HG03571 (cell line): ENCODE data around the gene SLC6A13.

Experiments used
- ATAC-seq: cut with Tn5 transposase; IDR thresholded peaks from one replicate; pipeline ENCODE4 v1.9.1; 2021; ENCODE audit not compliant: unreplicated experiment

Gene SLC6A13

DNA sequence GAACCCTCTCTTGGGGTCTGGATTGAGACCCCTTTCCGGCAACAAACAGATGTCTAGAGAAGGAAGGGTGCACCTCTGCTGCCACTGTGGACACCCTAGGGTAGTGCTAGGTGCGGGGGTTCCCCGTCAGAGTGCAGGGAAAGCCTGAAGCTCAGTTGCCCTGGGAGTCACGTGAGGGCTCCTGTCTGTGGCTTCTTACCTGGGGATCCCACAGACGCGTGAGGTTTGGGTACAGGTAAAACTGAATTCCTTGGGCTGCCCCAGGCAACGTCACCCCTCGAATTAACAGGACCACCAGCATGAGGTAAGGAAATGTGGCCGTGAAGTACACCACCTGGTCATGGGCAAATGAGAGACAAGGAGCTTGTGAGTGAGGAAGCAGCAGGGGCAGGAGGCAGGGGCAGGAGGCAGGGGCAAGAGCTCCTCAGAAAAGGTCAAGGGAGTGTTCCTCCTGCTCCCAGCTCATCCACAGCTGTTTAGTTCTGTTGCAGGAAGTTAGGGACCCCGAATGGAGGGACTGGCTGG lies 27.7 kb downstream of the SLC6A13 start:
- no peak for ATAC-seq

DNA sequence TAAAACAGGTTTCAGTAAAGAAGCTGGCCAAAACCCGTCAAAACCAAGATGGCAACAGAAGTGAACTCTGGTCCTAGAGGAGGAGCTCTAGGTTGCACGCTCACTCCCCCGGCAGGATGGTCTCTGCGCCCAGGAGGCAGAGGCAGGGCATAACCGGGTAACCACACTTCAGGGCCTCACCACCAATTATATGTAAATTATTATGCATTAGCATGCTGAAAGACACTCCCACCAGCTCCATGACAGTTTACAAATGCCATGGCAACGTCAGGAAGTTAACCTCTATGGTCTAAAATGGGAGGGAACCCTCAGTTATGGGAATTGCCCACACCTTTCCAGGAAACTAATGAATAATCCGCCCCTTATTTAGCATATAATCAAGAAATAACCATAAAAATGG lies 28.6 kb downstream of the SLC6A13 start:
- no peak for ATAC-seq

DNA sequence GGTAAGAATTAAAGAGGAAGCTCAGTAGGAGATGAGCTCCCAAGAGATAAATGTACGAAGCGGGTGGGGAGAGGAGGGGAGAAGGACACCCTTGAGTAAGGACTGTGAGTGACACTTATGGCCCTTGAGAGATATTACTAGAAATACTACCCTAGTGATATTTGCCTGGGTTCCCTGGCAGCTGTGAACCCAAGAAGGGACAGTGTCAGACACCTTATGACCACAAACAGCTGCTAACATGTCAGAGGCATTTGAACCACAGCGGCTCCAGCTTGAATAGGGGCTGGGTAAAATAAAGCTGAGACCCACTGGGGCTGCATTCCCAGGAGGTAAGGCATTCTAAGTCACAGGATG lies 29.0 kb downstream of the SLC6A13 start:
- no peak for ATAC-seq

DNA sequence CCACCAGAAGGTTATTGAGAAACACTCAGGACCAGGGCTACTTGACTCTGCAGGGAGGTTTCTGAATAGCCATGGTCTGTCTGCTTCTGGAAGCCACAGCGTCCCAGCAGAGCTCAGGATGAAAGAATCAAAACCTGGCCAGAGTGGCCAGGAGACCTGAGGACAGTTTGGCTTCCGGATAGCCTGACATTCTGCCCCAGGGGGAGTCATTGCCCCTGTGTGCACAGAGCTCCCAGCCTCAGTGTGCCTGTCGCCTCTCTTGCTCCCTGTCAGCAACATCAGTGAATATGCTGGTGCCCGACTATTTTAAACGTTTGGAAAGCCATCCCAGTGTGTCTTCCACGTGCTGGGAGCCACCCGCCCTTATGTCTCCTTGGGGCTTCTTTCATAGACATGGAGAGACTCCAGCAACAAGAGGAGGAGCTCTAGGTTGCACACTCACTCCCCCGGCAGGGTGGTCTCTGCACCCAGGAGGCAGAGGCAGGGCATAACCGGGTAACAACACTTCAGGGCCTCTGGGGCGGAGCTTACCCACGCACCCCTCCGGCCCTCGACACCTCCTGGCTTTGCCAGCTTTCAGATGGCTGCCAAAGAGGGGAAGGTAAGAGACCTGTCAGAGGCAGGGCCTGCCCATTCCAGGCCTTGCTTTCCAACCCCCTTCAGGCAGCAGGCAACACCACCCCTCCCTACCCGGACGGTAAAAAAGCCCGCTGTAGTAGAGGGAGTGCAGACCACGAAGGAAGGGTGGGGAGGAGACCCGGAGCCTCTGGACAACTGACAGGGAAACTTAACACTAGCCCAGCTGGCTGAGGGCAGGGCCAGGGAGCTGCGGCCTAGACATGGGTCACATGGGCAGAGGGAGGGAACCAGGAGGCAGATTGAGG lies 29.7 kb downstream of the SLC6A13 start:
- ATAC-seq = no peak

DNA sequence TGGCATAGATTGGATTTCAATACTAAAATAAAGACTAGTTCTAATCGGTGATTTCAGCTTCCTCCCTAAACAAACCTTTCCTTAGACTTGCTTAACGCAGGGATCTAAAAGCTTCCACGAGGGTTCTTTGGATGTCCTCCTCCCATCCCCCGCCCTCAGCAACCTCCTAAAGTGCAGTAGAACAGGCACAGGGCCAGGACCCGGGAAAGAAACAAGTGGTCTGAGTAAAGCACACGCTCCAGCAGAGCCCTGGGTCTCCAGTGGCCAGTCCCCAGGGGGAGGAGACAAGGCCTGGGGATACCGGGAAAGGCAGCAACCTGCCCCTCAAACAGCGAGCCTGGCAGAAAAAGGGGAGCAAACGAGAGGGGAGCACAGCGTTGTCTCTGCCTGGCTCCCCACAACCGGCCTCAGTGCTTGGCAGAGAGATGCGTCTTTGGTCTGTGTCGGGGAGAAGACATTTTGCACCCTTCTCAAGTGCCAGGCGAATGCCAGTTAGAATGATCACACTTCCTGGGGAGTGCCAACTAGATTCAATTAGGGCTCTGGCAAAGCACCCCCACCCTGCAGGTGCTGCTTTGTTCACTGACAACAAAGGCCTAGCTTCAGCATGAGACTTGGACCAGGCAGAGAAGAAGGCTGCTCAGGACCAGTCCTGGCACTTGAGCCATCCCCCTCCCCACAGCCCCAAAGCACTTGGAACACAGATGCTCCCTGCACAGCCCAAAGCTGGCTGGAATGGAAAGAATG lies 31.5 kb downstream of the SLC6A13 start:
- ATAC-seq = no peak

DNA sequence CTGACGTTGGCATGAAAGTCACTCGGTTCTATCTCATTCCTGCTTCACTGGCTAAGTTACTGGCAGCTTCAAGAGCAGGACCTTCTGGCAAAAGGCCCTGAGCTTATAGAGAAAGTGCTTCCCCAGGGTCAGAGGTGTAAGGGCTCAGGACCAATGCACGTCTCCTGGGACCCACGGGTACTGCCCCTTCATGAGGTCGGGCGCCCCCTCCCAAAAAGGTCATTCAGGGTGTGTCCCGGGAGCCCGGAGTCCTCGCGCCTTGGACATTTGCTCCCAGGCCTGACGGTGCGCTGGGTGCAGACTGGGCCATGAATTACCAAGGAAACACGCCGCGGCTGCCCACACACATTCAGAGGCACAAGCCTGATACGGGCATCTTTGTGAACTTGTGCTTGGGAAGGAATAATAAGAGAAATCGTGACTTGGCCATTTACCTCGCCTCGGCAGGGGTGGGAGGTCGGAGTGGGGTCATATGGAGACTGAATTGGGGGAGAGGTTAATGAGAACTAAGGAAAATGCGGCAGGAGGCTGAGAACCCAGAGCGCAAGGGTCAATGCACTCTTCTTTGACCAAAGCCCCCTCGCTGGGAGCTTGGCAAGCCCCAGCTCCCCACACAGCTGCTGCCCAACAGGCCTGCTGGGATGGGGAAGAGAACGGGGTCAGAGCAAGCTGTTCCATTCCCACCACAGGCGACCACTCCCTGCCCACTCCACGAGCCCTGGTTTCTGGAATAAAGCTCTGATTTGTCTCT lies 33.0 kb downstream of the SLC6A13 start:
- no peak for ATAC-seq

DNA sequence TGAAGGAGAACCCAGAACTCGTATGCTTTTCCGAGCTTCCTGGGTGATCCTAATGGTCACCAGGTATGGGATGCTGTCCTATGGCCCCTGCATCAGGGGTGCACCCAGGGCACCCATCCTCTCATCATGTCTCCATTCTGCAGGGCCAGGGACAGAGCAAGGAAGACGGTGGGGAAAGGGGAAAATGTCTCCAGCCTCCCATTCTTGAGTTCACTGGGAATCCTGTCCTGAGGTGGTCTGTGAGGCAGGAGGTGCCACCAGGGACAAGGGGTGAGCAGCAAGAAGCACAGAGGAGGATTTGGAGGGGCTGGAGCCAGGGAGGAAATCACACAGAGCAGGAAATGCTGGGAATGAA lies 33.8 kb downstream of the SLC6A13 start:
- no peak for ATAC-seq

DNA sequence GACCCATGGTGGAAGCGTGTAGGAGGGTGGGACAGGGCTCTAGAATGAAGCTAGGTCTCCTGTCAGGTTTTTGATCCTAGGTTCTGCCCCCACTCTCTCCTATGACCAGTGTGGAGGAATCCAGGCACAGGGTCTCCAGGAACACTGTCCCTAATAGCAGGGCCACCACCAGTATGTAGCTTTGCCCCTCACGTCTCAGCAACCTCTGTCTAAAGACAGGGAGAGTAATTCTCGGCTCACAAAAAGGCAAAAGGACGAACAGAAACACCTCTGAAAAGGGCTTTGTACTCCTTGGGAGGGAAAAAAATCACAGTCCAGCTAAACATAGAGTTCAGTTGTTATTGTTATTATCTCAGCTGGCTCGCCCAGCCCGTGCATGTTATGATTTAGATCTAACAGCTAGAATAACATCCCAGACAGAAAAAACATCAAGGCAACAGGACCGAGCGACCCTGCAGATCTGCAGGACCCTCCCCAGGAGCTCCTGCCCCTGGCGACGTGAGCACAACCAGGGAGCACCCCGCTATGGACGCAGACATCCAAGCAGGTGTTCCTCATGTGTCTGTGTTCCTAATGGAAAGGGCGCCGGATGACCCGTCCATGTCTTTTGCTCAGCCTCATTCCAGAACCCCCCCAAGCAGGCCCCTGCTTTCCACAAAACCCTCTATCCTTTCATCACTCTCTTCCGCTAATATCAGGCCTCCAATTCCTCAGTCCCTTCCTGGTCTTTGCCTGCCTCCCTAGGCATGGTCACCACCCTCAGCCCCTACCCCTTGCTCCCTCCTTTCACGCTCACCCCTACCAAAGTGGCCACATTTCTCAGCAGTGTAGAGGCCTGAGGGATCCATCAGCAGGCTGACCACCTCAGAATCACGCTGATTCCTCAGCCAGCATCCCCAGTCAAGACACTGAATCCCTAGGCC lies 34.5 kb downstream of the SLC6A13 start:
- no peak for ATAC-seq

DNA sequence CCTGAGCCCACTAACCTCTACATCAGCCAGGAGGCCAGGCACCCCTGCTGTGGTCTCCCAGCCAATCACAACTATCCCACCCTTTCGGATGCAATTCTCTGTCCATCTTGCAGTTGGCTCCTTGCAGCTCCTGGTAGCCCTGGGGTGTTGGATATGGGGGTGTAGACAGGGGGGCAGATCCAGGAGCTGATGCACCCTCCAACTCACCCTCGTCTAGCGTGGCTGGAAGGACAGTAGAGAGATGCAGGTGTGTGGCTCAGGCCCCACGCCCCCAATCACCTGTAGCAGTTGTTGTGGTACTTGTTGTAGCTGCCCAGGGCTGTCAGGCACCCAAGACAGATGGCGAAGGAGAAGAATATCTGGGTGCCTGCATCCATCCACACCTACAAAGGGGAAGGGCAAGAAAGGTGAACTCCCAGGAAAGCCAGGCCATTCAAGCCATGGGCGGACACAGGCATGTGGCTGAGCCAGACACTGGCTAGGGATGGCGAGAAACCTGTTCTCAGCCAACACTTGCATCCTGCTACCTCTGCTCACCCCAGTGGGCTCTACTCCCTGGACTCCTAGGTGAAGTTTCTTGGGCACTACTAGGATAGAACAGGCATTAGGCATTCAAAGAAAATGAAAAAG lies 35.2 kb downstream of the SLC6A13 start:
- ATAC-seq = no peak

DNA sequence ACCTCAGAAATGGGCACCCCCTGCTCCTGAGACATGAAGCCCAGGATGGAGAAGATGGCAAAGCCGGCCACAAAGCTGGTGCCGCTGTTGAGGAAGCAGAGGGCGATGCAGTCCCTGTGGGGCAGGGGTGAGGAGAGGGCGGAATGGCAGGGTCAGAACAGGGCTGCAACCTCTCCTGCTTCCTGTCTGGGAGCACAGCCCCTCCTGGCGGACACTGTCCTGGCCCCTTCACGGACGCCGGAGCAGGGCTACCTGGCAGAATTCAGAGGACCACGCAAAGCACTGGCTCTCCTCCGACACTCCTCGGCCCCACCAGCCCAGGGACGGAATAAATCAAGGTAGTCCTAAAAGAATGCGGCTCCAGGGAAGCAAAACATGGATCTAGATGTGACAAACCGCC lies 36.2 kb downstream of the SLC6A13 start:
- ATAC-seq = no peak

DNA sequence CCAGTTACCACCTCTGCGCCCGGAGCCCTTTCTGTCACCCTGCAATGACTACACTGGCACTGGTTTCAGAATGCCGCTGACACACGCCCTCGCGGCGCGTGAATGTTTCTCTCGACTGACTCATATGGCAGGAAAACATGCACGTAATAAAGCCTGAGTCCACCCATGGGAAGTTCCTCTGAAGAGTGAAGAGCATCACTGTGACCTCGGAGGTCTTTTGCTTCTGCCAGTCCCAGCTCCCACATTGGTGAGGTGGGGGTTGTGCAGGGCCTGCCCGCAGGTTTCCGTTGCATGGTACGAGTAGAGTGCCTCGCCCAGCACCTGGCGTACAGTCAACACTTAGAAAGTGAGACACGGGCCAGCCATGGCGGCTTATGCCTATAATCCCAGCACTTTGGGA lies 37.6 kb downstream of the SLC6A13 start:
- ATAC-seq = no peak

DNA sequence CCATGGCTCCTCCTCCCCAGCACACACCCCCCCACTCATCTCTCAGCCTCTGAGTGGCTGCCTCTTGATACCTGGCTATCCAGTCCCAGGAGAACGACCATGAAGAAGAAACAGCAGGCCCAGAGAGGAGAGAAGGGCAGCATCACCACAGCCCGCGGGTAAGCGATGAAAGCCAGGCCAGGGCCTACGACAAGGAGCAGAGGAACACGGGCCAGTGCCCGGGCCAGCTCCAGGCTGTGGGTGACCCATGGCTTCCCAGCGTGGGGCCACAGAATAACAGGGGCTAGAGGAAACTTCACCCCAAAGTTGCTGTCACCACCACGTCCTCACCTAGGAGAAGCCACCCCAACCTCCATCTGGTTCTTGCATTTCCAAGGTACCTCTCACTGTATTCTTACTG lies 38.3 kb downstream of the SLC6A13 start:
- ATAC-seq = no peak

DNA sequence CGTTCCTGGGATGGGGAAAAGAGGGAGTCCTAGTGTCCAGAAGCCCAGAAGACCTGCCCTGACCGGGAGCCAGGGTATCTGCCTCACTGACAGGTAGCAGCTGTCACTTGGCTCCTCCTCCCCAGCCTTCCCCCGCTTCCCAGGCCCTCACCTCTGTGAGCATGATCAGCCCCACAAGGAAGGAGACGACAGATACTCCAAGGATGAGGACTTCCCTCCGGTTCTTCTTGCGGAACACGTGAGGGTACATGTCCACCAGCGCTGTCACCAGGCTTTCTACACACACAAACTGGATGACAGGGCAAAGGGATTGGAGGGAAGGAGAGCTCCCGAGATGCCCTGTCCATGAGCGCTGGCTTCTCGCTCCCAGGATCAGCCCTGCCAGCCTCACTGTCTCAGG lies 38.8 kb downstream of the SLC6A13 start:
- no peak for ATAC-seq

DNA sequence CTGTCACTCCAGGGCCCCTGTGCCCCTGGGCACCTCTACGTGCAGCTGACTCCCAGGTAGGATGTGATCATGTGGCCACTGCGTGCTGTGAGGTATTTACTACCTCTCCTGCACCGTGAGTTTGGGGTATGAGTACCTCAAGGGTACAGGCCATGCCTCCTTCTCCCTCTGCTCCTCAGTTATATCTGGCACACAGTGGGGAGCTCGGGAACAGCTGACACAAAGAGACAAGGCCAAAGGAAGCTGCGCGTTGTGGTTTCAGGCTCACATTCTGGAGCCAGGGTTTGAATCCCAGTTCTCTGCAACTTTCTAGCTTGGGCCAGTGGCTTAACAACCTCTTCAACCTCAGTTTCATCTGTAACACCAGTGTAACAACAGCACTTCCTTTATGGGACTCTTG lies 40.9 kb downstream of the SLC6A13 start:
- ATAC-seq = no peak

DNA sequence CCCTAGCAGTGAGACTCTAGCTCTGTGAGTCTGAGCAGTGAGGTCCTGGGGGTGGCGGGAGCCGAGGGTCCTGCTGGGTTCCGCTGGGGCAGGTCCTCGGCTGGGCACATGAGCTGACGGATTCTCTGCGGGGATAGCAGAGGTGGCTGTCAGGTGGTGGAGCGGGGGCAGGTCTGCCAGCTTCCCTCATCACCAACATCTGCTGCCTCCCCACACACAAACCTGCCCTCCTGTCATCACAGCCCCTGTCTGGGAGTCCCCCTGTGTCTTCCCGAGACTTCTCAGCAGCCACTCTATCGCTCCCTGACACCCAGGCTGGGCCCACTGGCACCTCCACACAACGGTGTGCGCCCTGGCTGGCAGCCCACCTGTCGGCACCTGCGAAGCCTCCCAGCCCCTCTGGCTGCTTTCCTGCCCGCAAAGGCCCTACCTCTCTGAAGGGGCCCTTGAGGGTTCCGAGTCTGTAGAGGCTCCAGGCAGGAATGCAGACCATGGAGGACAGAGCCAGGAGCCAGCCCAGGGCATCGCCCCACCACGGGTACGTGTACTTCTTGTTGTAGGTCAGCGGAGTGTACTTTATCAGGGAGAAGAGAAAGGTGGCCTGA lies 41.6 kb downstream of the SLC6A13 start:
- ATAC-seq = no peak

DNA sequence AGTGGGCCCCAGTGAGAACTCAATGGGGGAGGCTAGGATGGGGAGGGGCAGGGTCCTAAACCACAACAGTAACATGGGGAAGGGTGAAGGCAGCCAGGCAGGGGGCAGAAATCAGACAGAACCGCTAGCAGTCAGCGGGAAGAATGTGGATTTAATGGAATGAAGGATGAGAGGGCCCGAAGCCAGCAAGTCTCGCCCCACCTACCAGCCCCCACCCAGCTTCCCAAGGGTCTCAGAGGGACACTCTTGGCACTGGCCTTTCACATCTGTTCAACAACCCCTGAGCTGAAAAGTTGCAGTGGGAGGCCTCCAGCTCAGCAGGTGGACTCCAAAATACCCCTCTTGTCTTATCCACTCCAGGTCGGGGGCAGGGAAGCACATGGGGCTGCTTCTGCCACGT lies 42.1 kb downstream of the SLC6A13 start:
- no peak for ATAC-seq

DNA sequence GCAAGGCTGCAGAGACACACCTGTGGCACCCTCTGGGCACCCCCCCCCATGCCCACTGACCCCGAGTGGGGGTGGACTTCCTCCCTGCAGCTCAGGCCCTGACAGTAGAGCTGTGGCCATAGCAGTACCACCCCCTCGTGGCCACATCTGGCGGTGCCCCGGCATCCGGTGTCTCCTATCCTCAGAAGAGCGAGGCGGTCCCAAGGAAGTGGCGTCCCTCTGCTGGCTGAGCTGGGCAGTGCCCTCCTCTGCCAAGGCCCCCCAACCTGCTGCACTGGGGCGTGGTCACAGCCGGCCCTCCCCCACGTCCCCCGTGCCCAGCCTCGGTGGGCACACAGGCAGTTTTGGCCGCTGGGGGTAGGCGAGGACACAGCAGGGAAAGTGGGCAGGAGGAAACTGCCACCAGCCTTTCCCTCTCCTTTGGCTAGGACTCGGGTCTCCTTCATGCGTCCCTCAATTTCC lies 42.7 kb downstream of the SLC6A13 start:
- ATAC-seq = no peak

DNA sequence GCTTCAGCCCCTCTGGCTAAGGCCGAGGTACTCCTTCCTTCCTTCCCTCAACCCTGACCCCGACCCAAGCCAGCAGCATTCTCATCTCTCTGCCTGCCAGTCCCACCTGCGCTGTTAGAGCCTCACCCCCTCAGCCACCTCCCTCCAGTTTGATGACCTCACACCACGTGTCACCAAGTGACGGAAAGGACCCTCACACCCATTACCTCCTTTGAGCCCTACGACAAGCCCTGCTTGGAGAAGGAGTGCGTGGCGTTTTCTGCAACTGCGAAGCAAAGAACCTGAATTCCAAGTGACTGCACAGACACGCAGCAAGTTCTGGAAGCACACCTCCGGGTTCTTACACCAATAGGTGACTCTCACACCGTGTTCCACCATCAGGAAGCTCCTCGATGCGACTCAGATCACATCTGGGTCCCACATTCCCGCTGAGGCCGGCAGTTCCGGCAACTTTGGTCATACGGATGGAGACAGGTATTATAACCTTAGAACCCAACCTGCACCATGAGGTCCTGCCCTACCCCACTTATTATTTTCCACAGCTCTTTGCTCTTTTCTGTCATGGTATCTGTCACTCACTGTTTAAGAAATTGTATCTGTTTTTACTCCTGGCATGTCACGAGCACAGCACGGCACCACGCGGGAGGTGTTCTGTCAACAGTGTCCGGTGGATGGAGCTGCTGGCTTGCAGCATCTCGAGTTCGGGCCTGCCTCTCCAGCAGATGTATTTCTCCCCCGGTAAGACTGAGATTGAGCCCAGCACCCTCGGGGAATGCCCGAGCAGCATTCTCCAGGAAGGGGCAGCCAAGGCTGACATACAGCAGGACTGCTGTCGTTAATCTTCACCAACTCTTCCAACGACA lies 43.7 kb downstream of the SLC6A13 start:
- no peak for ATAC-seq

DNA sequence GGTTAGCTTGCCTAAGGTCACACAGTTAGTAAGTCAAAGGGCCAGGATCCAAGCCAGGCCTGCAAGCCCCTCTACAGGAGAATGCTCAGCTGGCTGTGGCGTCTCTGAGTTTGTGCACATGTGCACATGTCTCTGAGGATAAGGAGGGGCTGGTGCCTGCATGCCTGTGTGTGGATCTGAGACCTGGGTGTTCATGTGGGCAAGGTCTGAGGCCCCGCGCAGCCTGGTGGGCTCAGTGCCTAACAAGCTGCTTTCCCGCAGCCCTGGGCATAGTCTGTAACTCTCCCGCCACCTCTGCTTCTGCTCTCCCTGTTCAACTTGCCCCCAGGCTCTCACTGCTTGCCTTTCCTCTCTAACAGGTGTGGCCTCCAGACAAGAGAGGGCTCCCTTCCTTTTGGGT lies 44.4 kb downstream of the SLC6A13 start:
- no peak for ATAC-seq
